ENCODE measurements around the gene KCNMB2. TPM values are rescaled to one million over a fixed set of nuclear protein-coding genes. Genes with fewer than 3 reads are reported as not detected.

KCNMB2 gene
- total and polyA plus RNA-seq, 9 donors: 11.7 to 25.3 (median 17.2) TPM

- no peaks in the 10 kb centered on the region for H3K27me3 ChIP-seq (ENCODE audit: control insufficient read depth, insufficient read depth, low read length)
- no peaks in the 10 kb centered on the region for H3K4me1 ChIP-seq (ENCODE audit: control insufficient read depth, insufficient read depth, low read length)
- no peaks in the 10 kb centered on the region for H3K36me3 ChIP-seq (ENCODE audit: control insufficient read depth, insufficient read depth, low read length)
- DNase-seq: no peak
- H3K27ac ChIP-seq (ENCODE audit: low read length): no peak overlapping the region
- peaks cover 5% of the 10 kb centered on the region for H3K9me3 ChIP-seq (replicated peaks; ENCODE audit: control insufficient read depth, low read depth, low read length)
- no peak overlapping the region for H3K4me3 ChIP-seq (ENCODE audit: low read length)
Observed at GRCh38 chr3:178840586-178840985, 304.4 kb downstream of the KCNMB2 start.

DNA sequence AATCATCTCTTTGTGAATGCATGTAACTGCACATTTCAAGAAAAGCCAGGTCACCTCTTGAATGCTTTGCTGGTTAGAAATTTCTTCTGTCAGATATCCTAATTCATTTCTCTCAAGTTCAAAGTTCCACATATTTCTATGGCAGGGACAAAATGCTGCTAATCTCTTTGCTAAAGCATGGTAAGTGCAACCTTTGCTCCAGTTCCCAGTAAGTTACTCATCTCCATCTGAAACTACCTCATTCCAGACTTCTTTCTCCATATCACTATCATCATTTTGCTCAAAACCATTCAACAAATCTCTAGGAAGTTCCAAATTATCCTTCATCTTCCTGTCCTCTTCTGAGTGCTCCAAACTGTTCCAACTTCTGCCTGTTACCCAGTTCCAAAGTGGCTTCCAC lies 304.8 kb downstream of the KCNMB2 start:
- H3K4me1 ChIP-seq (ENCODE audit: control insufficient read depth, insufficient read depth, low read length): no peaks in the 10 kb centered on the region
- no peaks in the 10 kb centered on the region for H3K27me3 ChIP-seq (ENCODE audit: control insufficient read depth, insufficient read depth, low read length)
- H3K4me3 ChIP-seq (ENCODE audit: low read length): no peak overlapping the region
- no peak for DNase-seq
- no peak overlapping the region for H3K27ac ChIP-seq (ENCODE audit: low read length)
- H3K9me3 ChIP-seq (replicated peaks; ENCODE audit: control insufficient read depth, low read depth, low read length): peaks cover 5% of the 10 kb centered on the region
- H3K36me3 ChIP-seq (ENCODE audit: control insufficient read depth, insufficient read depth, low read length): no peaks in the 10 kb centered on the region

GRCh38 chr3:178844916-178845315 lies 308.7 kb downstream of the KCNMB2 start:
- Histone ChIP-seq H3K9me3 (replicated peaks; ENCODE audit: control insufficient read depth, low read depth, low read length) (peaks cover 5% of the 10 kb centered on the region), H3K4me1 (ENCODE audit: control insufficient read depth, insufficient read depth, low read length) (peaks cover 10% of the 10 kb centered on the region), H3K4me3 (ENCODE audit: low read length) (no peak overlapping the region), H3K27ac (ENCODE audit: low read length) (no peak overlapping the region), H3K36me3 (ENCODE audit: control insufficient read depth, insufficient read depth, low read length) (no peaks in the 10 kb centered on the region), H3K27me3 (ENCODE audit: control insufficient read depth, insufficient read depth, low read length) (no peaks in the 10 kb centered on the region)
- DNase-seq: no peak
- WGBS (ENCODE audit: insufficient coverage): 100% methylated on average over 1 of the region's 2 CpGs

GRCh38 chr3:178845420-178846118 lies 309.3 kb downstream of the KCNMB2 start:
- Histone ChIP-seq H3K4me1 (ENCODE audit: control insufficient read depth, insufficient read depth, low read length) (peaks cover 11% of the 10 kb centered on the region), H3K27me3 (ENCODE audit: control insufficient read depth, insufficient read depth, low read length) (no peaks in the 10 kb centered on the region), H3K36me3 (ENCODE audit: control insufficient read depth, insufficient read depth, low read length) (no peaks in the 10 kb centered on the region), H3K27ac (ENCODE audit: low read length) (no peak overlapping the region), H3K4me3 (ENCODE audit: low read length) (no peak overlapping the region), H3K9me3 (replicated peaks; ENCODE audit: control insufficient read depth, low read depth, low read length) (no peaks in the 10 kb centered on the region)
- DNase-seq: no peak
- no CpG with 5 or more reads among the region's 3 CpGs for WGBS (ENCODE audit: insufficient coverage)

DNA sequence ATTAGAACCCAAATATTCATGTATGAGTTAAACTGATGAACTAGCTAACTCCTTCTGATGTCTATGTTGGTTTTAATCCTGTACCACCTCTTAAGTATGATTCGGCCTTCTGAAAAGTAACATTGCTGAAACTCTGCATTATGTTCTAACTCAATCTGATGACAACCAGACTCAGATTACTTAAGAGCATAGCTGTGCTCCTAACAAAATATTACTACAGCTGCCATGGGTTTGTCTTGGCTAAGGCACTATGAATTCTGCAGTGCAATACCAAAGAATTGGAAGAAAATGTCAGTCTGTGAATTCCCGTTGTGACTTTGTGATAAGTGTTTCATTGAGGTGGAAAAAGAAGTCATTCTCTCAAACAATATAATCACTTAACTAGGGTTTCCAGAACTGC lies 311.0 kb downstream of the KCNMB2 start:
- H3K9me3 ChIP-seq (replicated peaks; ENCODE audit: control insufficient read depth, low read depth, low read length): no peaks in the 10 kb centered on the region
- no CpG with 5 or more reads among the region's 2 CpGs for WGBS (ENCODE audit: insufficient coverage)
- DNase-seq: peak; percentile 97
- peaks cover 11% of the 10 kb centered on the region for H3K4me1 ChIP-seq (ENCODE audit: control insufficient read depth, insufficient read depth, low read length)
- H3K27ac ChIP-seq (ENCODE audit: low read length): peak overlapping the region; percentile 68
- H3K4me3 ChIP-seq (ENCODE audit: low read length): no peak overlapping the region
- no peaks in the 10 kb centered on the region for H3K27me3 ChIP-seq (ENCODE audit: control insufficient read depth, insufficient read depth, low read length)
- H3K36me3 ChIP-seq (ENCODE audit: control insufficient read depth, insufficient read depth, low read length): no peaks in the 10 kb centered on the region

GRCh38 chr3:178849199-178849910 lies 313.1 kb downstream of the KCNMB2 start:
- Histone ChIP-seq H3K4me1 (ENCODE audit: control insufficient read depth, insufficient read depth, low read length) (peaks cover 11% of the 10 kb centered on the region), H3K9me3 (replicated peaks; ENCODE audit: control insufficient read depth, low read depth, low read length) (no peaks in the 10 kb centered on the region), H3K27me3 (ENCODE audit: control insufficient read depth, insufficient read depth, low read length) (no peaks in the 10 kb centered on the region), H3K27ac (ENCODE audit: low read length) (no peak overlapping the region), H3K4me3 (ENCODE audit: low read length) (no peak overlapping the region), H3K36me3 (ENCODE audit: control insufficient read depth, insufficient read depth, low read length) (no peaks in the 10 kb centered on the region)
- no CpG with 5 or more reads among the region's 4 CpGs for WGBS (ENCODE audit: insufficient coverage)
- DNase-seq: peak; percentile 54

GRCh38 chr3:178850450-178851190 lies 314.4 kb downstream of the KCNMB2 start:
- H3K9me3 ChIP-seq (replicated peaks; ENCODE audit: control insufficient read depth, low read depth, low read length): no peaks in the 10 kb centered on the region
- peak overlapping the region; percentile 71 for H3K27ac ChIP-seq (ENCODE audit: low read length)
- H3K27me3 ChIP-seq (ENCODE audit: control insufficient read depth, insufficient read depth, low read length): no peaks in the 10 kb centered on the region
- peaks cover 11% of the 10 kb centered on the region for H3K4me1 ChIP-seq (ENCODE audit: control insufficient read depth, insufficient read depth, low read length)
- H3K4me3 ChIP-seq (ENCODE audit: low read length): no peak overlapping the region
- DNase-seq: peak; percentile 66
- no peaks in the 10 kb centered on the region for H3K36me3 ChIP-seq (ENCODE audit: control insufficient read depth, insufficient read depth, low read length)
- no CpG with 5 or more reads among the region's 8 CpGs for WGBS (ENCODE audit: insufficient coverage)

GRCh38 chr3:178851564-178851963 lies 315.3 kb downstream of the KCNMB2 start:
- DNase-seq: peak; percentile 81
- Histone ChIP-seq H3K27ac (ENCODE audit: low read length) (peak overlapping the region; percentile 71), H3K27me3 (ENCODE audit: control insufficient read depth, insufficient read depth, low read length) (no peaks in the 10 kb centered on the region), H3K4me1 (ENCODE audit: control insufficient read depth, insufficient read depth, low read length) (peaks cover 11% of the 10 kb centered on the region), H3K36me3 (ENCODE audit: control insufficient read depth, insufficient read depth, low read length) (no peaks in the 10 kb centered on the region), H3K4me3 (ENCODE audit: low read length) (no peak overlapping the region), H3K9me3 (replicated peaks; ENCODE audit: control insufficient read depth, low read depth, low read length) (no peaks in the 10 kb centered on the region)
- WGBS (ENCODE audit: insufficient coverage): no CpG with 5 or more reads among the region's 1 CpG

DNA sequence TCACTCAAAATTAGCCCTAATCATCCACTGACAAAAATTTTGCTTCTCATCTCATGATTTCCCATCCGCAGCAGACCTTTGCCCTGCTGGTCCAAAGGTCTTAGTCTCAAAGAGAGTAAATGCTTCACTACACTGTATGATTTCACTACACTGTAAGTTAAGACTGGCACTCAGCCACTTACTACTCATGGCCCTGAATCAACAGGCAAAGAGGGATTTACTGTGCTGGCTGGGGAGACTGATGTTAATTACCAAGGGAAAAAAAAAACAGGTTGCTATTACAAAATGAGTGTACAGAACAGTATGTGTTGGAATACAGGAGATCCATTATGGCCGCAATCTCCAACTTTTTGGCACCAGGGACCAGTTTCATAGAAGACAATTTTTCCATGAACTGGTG lies 320.6 kb downstream of the KCNMB2 start:
- DNase-seq: peak; percentile 24
- no peaks in the 10 kb centered on the region for H3K36me3 ChIP-seq (ENCODE audit: control insufficient read depth, insufficient read depth, low read length)
- H3K27ac ChIP-seq (ENCODE audit: low read length): no peak overlapping the region
- H3K4me3 ChIP-seq (ENCODE audit: low read length): no peak overlapping the region
- H3K9me3 ChIP-seq (replicated peaks; ENCODE audit: control insufficient read depth, low read depth, low read length): no peaks in the 10 kb centered on the region
- H3K4me1 ChIP-seq (ENCODE audit: control insufficient read depth, insufficient read depth, low read length): no peaks in the 10 kb centered on the region
- no CpG with 5 or more reads among the region's 2 CpGs for WGBS (ENCODE audit: insufficient coverage)
- no peaks in the 10 kb centered on the region for H3K27me3 ChIP-seq (ENCODE audit: control insufficient read depth, insufficient read depth, low read length)

DNA sequence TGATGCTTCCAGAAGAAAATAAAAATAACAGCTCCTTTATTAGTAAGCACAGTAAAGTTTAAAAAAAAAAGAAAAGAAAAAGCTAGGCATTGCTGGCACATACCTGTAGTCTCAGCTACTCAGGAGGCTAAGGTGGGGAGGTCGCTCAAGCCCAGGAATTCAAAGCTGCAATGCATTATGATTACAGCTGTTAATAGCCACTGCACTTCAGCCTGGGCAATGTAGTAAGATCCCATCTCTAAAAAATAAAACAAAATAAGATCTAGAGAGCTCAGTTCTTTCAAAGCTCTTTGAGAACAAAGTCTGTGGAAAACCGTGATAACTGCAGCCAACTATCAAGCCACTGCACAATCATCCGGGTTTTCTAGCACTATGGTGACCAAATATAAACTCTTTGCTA lies 323.1 kb downstream of the KCNMB2 start:
- WGBS (ENCODE audit: insufficient coverage): no CpG with 5 or more reads among the region's 3 CpGs
- Histone ChIP-seq H3K27me3 (ENCODE audit: control insufficient read depth, insufficient read depth, low read length) (no peaks in the 10 kb centered on the region), H3K4me3 (ENCODE audit: low read length) (no peak overlapping the region), H3K27ac (ENCODE audit: low read length) (no peak overlapping the region), H3K9me3 (replicated peaks; ENCODE audit: control insufficient read depth, low read depth, low read length) (no peaks in the 10 kb centered on the region), H3K36me3 (ENCODE audit: control insufficient read depth, insufficient read depth, low read length) (no peaks in the 10 kb centered on the region), H3K4me1 (ENCODE audit: control insufficient read depth, insufficient read depth, low read length) (no peaks in the 10 kb centered on the region)
- no peak for DNase-seq

All from muscle of leg (tissue), 11 donors.